ENCODE data around the gene MERTK. TPM values are rescaled to one million over a fixed set of nuclear protein-coding genes. Genes with fewer than 3 reads are reported as not detected.

The MERTK gene
- total and polyA plus RNA-seq, 2 experiments from 2014 or later: under 0.01 TPM; not detected in 1

- TF ChIP-seq EZH2phosphoT487 (IDR thresholded peaks at IDR 0.05; ENCODE audit: insufficient read depth, low read depth) (no peak), EZH2 (IDR thresholded peaks at IDR 0.05; ENCODE audit: insufficient read depth, poor library complexity, severe bottlenecking) (no peak)
- Histone ChIP-seq H3K4me3 (no peak overlapping the region), H3K4me1 (ENCODE audit: insufficient read depth) (peaks cover 8% of the 10 kb centered on the region), H3K4me2 (ENCODE audit: unreplicated experiment) (no peak overlapping the region), H3K9me3 (ENCODE audit: low read depth) (no peaks in the 10 kb centered on the region), H3K36me3 (ENCODE audit: low read depth) (no peaks in the 10 kb centered on the region), H2AFZ (no peak overlapping the region), H3K79me2 (ENCODE audit: insufficient read depth) (no peaks in the 10 kb centered on the region), H3K27ac (no peak overlapping the region), H3F3A (ENCODE audit: insufficient read depth) (peaks cover 16% of the 10 kb centered on the region), H4K20me1 (ENCODE audit: insufficient read depth) (no peaks in the 10 kb centered on the region), H3K9me2 (ENCODE audit: insufficient read depth) (no peaks in the 10 kb centered on the region), H3K27me3 (replicated peaks; ENCODE audit: insufficient read depth) (peaks cover 27% of the 10 kb centered on the region), H3K9ac (no peak overlapping the region)
- in situ Hi-C loops (cut with MboI): no loop called here
- WGBS, 2 experiments (ENCODE audit: low coverage in 1 of 2, low lambda C conversion rate in 2 of 2, missing lambda C conversion rate in 2 of 2): 60 to 77% methylated on average over 2 of the region's 2 CpGs
- DNase-seq: no peak
Measured at GRCh38 chr2:112008910-112009485, 110.6 kb downstream of the MERTK start.

GRCh38 chr2:112010751-112011150 is 112.3 kb downstream of the MERTK start:
- no peak for DNase-seq
- no peak overlapping the region for H3K27ac ChIP-seq
- peaks cover 6% of the 10 kb centered on the region for H3K4me1 ChIP-seq (ENCODE audit: insufficient read depth)
- TF ChIP-seq EZH2 (IDR thresholded peaks at IDR 0.05; ENCODE audit: insufficient read depth, poor library complexity, severe bottlenecking) (no peak), EZH2phosphoT487 (IDR thresholded peaks at IDR 0.05; ENCODE audit: insufficient read depth, low read depth) (no peak)
- no peak overlapping the region for H2AFZ ChIP-seq
- no peaks in the 10 kb centered on the region for H3K36me3 ChIP-seq (ENCODE audit: low read depth)
- peaks cover 34% of the 10 kb centered on the region for H3K27me3 ChIP-seq (replicated peaks; ENCODE audit: insufficient read depth)
- H3F3A ChIP-seq (ENCODE audit: insufficient read depth): peaks cover 9% of the 10 kb centered on the region
- H3K79me2 ChIP-seq (ENCODE audit: insufficient read depth): no peaks in the 10 kb centered on the region
- no peak overlapping the region for H3K9ac ChIP-seq
- in situ Hi-C loops (cut with MboI): no loop called here
- 81 to 84% methylated on average over 10 of the region's 10 CpGs for WGBS, 2 experiments (ENCODE audit: low coverage in 1 of 2, low lambda C conversion rate in 2 of 2, missing lambda C conversion rate in 2 of 2)
- no peaks in the 10 kb centered on the region for H4K20me1 ChIP-seq (ENCODE audit: insufficient read depth)
- H3K4me3 ChIP-seq: no peak overlapping the region
- H3K9me3 ChIP-seq (ENCODE audit: low read depth): no peaks in the 10 kb centered on the region
- H3K4me2 ChIP-seq (ENCODE audit: unreplicated experiment): no peak overlapping the region
- H3K9me2 ChIP-seq (ENCODE audit: insufficient read depth): no peaks in the 10 kb centered on the region

DNA sequence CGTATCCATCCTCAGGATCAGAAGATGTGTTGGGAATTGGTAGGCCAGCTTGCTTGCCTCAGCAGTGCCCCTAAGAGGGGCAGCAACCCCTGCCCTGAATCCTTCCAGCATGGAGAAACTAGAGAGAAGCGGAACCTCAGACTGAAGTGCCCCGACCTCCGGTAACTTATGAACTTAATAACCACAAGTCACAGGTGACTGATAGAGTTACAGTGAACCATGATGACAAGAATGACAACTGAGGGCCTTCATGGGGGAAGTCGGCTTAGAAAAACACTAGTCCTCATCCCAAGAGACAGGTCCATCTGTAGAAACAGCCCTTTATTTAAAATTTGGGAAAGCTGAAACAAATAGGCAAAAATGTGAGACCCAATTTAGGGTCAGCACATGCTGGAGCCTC is 114.1 kb downstream of the MERTK start:
- Histone ChIP-seq H3K4me3 (no peak overlapping the region), H3K79me2 (ENCODE audit: insufficient read depth) (no peaks in the 10 kb centered on the region), H3K27me3 (replicated peaks; ENCODE audit: insufficient read depth) (peaks cover 44% of the 10 kb centered on the region), H3K4me2 (ENCODE audit: unreplicated experiment) (no peak overlapping the region), H4K20me1 (ENCODE audit: insufficient read depth) (no peaks in the 10 kb centered on the region), H3K27ac (no peak overlapping the region), H2AFZ (no peak overlapping the region), H3K4me1 (ENCODE audit: insufficient read depth) (no peaks in the 10 kb centered on the region), H3K9me2 (ENCODE audit: insufficient read depth) (no peaks in the 10 kb centered on the region), H3F3A (ENCODE audit: insufficient read depth) (no peaks in the 10 kb centered on the region), H3K9me3 (ENCODE audit: low read depth) (no peaks in the 10 kb centered on the region), H3K36me3 (ENCODE audit: low read depth) (no peaks in the 10 kb centered on the region), H3K9ac (no peak overlapping the region)
- TF ChIP-seq EZH2 (IDR thresholded peaks at IDR 0.05; ENCODE audit: insufficient read depth, poor library complexity, severe bottlenecking): no peak
- no peak for TF ChIP-seq EZH2phosphoT487 (IDR thresholded peaks at IDR 0.05; ENCODE audit: insufficient read depth, low read depth)
- in situ Hi-C loops (cut with MboI): no loop called here
- no peak for DNase-seq
- WGBS, 2 experiments (ENCODE audit: low coverage in 1 of 2, low lambda C conversion rate in 2 of 2, missing lambda C conversion rate in 2 of 2): 70 to 71% methylated on average over 5 of the region's 5 CpGs

GRCh38 chr2:112018846-112019245 is 120.4 kb downstream of the MERTK start:
- no peak overlapping the region for H3K4me2 ChIP-seq (ENCODE audit: unreplicated experiment)
- in situ Hi-C loops (cut with MboI): no loop called here
- no peaks in the 10 kb centered on the region for H3K36me3 ChIP-seq (ENCODE audit: low read depth)
- no peak for DNase-seq
- H2AFZ ChIP-seq: no peak overlapping the region
- H3K27ac ChIP-seq: no peak overlapping the region
- no peak overlapping the region for H3K9ac ChIP-seq
- TF ChIP-seq EZH2phosphoT487 (IDR thresholded peaks at IDR 0.05; ENCODE audit: insufficient read depth, low read depth) (no peak), EZH2 (IDR thresholded peaks at IDR 0.05; ENCODE audit: insufficient read depth, poor library complexity, severe bottlenecking) (no peak)
- WGBS, 2 experiments (ENCODE audit: low coverage in 1 of 2, low lambda C conversion rate in 2 of 2, missing lambda C conversion rate in 2 of 2): 41 to 51% methylated on average over 8 of the region's 8 CpGs
- no peaks in the 10 kb centered on the region for H3K4me1 ChIP-seq (ENCODE audit: insufficient read depth)
- no peaks in the 10 kb centered on the region for H4K20me1 ChIP-seq (ENCODE audit: insufficient read depth)
- H3K9me3 ChIP-seq (ENCODE audit: low read depth): no peaks in the 10 kb centered on the region
- H3K79me2 ChIP-seq (ENCODE audit: insufficient read depth): no peaks in the 10 kb centered on the region
- H3K9me2 ChIP-seq (ENCODE audit: insufficient read depth): no peaks in the 10 kb centered on the region
- H3K4me3 ChIP-seq: no peak overlapping the region
- peaks cover 50% of the 10 kb centered on the region for H3K27me3 ChIP-seq (replicated peaks; ENCODE audit: insufficient read depth)
- H3F3A ChIP-seq (ENCODE audit: insufficient read depth): no peaks in the 10 kb centered on the region

Data from GM23248 (cell line).